Activated CD4-positive, alpha-beta T cell treated with anti-CD3 and anti-CD28 coated beads, Interleukin-2, amount 50 U/mL, for 24 hours (primary cell): ENCODE results near the gene KIF25.

Experiments
- DNase-seq, 2 donors: peaks; one replicate each; pipeline ENCODE4 v3.0.0-alpha.2; 2020; ENCODE audit warnings: low read depth in 1 of 2, low spot score in 1 of 2

Gene KIF25

GRCh38 chr6:168016176-168016620 lies 18.7 kb downstream of the KIF25 start:
- DNase-seq = no peak

GRCh38 chr6:168016721-168017525 lies 19.5 kb downstream of the KIF25 start:
- no peak for DNase-seq

GRCh38 chr6:168017629-168018028 lies 20.2 kb downstream of the KIF25 start:
- DNase-seq = no peak

GRCh38 chr6:168018664-168019063 lies 21.2 kb downstream of the KIF25 start:
- DNase-seq = no peak

GRCh38 chr6:168020242-168020641 lies 22.8 kb downstream of the KIF25 start:
- DNase-seq = no peak

GRCh38 chr6:168021581-168021980 lies 24.1 kb downstream of the KIF25 start:
- no peak for DNase-seq

- DNase-seq = no peak
Measured at GRCh38 chr6:168022488-168023321, 25.2 kb downstream of the KIF25 start.

GRCh38 chr6:168024951-168025510 lies 27.6 kb downstream of the KIF25 start:
- no peak for DNase-seq

- no peak for DNase-seq
Measured at GRCh38 chr6:168025831-168026710, 28.6 kb downstream of the KIF25 start.

- DNase-seq = no peak
Measured at GRCh38 chr6:168026925-168027324, 29.5 kb downstream of the KIF25 start.

GRCh38 chr6:168027521-168027920 lies 30.1 kb downstream of the KIF25 start:
- DNase-seq = no peak

- DNase-seq = no peak
Measured at GRCh38 chr6:168028181-168028580, 30.7 kb downstream of the KIF25 start.

- DNase-seq = no peak
Measured at GRCh38 chr6:168029459-168030217, 32.2 kb downstream of the KIF25 start.

GRCh38 chr6:168030218-168030746 lies 32.8 kb downstream of the KIF25 start:
- no peak for DNase-seq

GRCh38 chr6:168030908-168031307 lies 33.4 kb downstream of the KIF25 start:
- no peak for DNase-seq

GRCh38 chr6:168031411-168031971 lies 34.0 kb downstream of the KIF25 start:
- no peak for DNase-seq

GRCh38 chr6:168032005-168032760 lies 34.7 kb downstream of the KIF25 start:
- DNase-seq = no peak

- no peak for DNase-seq
Measured at GRCh38 chr6:168033791-168034190, 36.3 kb downstream of the KIF25 start.

GRCh38 chr6:168034537-168034936 lies 37.1 kb downstream of the KIF25 start:
- no peak for DNase-seq
